Measurements from ENCODE around the gene DDAH1. TPM values are rescaled to one million over a fixed set of nuclear protein-coding genes. Genes with fewer than 3 reads are reported as not detected.
"Not testable (repeated sequence)": the region's sequence is repeated elsewhere in the genome, so short reads cannot be mapped to it uniquely, and the experiment has no call there.

DDAH1 gene
- total RNA-seq, 2 donors from 2014 or later = 11.2 to 31.4 TPM

- ATAC-seq = no peak
- Histone ChIP-seq H3K36me3 (replicated peaks in 1 of 2; ENCODE audit: insufficient read depth in 1 of 2, low read depth in 2 of 2) (no peaks in the 10 kb centered on the region), H3K9me3 (no peaks in the 10 kb centered on the region), H3K4me1 (no peaks in the 10 kb centered on the region), H3K27ac (no peak overlapping the region), H3K27me3 (no peaks in the 10 kb centered on the region), H3K4me3 (no peak overlapping the region)
- DNase-seq = no peak
- intact Hi-C loops (cut with DNase I) = no loop called here
- TF ChIP-seq CTCF (IDR thresholded peaks at IDR 0.05) (no peak), POLR2A (IDR thresholded peaks at IDR 0.05) (no peak)
- WGBS, 2 donors = 72 to 76% methylated on average over 3 of the region's 3 CpGs
These were observed 10.1 kb upstream of the DDAH1 start for GRCh38 chr1:85475055-85475454.

DNA sequence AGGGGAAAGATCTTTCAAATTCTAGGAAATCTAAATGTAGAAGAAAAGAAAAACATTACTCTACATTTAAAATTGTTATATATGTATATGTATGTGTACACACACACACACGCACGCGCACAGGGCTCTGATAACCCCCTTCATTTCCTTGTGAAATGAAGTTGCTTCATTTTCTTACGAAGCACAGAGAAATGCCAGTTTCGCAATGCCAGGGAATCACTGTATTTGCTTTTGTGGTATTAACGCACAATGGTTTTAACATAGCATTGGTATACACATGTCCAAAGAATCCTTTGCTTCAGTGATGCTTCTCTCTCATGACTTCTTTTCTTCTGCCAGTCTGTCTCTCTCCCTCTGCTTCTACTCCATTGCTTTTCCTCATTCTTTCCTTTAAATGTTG, 8.4 kb upstream of the DDAH1 start:
- DNase-seq = no peak
- H3K4me3 ChIP-seq = no peak overlapping the region
- WGBS, 2 donors = 72 to 82% methylated on average over 6 of the region's 6 CpGs
- no peak for ATAC-seq
- H3K4me1 ChIP-seq = no peaks in the 10 kb centered on the region
- intact Hi-C loops (cut with DNase I) = no loop called here
- TF ChIP-seq CTCF (IDR thresholded peaks at IDR 0.05) = no peak
- no peak for TF ChIP-seq POLR2A (IDR thresholded peaks at IDR 0.05)
- H3K27ac ChIP-seq = no peak overlapping the region
- no peaks in the 10 kb centered on the region for H3K36me3 ChIP-seq (replicated peaks in 1 of 2; ENCODE audit: insufficient read depth in 1 of 2, low read depth in 2 of 2)
- no peaks in the 10 kb centered on the region for H3K9me3 ChIP-seq
- H3K27me3 ChIP-seq = no peaks in the 10 kb centered on the region

- Histone ChIP-seq H3K27me3 (no peaks in the 10 kb centered on the region), H3K9me3 (no peaks in the 10 kb centered on the region), H3K4me1 (no peaks in the 10 kb centered on the region), H3K27ac (no peak overlapping the region), H3K36me3 (replicated peaks in 1 of 2; ENCODE audit: insufficient read depth in 1 of 2, low read depth in 2 of 2) (no peaks in the 10 kb centered on the region), H3K4me3 (no peak overlapping the region)
- intact Hi-C loops (cut with DNase I) = no loop called here
- DNase-seq (no peak), ATAC-seq (no peak)
- 44 to 71% methylated on average over 1 of the region's 1 CpG for WGBS, 2 donors
- TF ChIP-seq POLR2A (IDR thresholded peaks at IDR 0.05) = no peak
- no peak for TF ChIP-seq CTCF (IDR thresholded peaks at IDR 0.05)
These were observed 6.6 kb upstream of the DDAH1 start for GRCh38 chr1:85471558-85471957.

DNA sequence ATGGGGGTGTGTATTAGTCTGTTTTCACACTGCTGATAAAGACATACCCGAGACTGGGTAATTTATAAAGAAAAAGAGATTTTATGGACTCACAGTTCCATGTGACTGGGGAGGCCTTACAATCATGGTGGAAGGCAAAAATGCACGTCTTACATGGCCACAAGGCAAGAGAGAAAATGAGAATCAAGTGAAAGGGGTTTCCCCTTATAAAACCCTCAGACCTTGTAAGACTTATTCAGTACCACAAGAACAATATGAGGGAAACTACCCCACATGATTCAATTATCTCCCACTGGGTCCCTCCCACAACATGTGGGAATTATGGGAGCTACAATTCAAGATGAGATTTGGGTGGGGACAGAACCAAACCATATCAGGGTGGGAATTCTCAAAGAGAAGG, 5.2 kb upstream of the DDAH1 start:
- intact Hi-C loops (cut with DNase I) = not testable (repeated sequence)
- 65 to 73% methylated on average over 2 of the region's 2 CpGs for WGBS, 2 donors

DNA sequence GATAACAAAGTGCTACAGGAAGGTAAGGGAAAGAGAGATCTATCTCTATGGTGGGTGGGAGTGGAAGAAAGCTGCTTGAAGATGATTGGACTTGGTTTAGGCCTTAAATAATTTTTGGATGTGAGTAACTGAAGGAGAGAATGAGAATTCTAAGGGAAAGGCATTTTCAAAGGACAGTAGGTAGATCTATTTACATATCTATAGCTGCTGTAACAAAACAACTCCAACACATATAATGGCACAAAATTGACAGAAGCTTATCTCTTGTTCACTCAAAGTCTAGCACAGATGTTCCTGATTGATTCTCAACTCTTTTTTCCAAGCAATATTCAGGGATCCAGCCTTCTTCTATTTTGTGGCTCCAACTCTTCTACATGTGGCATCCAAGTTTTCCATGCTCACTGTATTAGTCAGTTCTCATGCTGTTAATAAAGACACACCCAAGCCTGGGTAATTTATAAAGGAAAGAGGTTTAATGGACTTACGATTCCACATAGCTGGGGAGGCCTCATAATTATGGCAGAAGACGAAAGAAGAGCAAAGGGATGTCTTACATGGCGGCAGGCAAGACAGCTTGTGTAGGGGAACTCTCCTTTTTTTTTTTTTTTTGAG, 3.1 kb upstream of the DDAH1 start:
- WGBS, 2 donors = 92 to 99% methylated on average over 3 of the region's 3 CpGs
- Histone ChIP-seq H3K36me3 (replicated peaks in 1 of 2; ENCODE audit: insufficient read depth in 1 of 2, low read depth in 2 of 2) (no peaks in the 10 kb centered on the region), H3K27ac (no peak overlapping the region), H3K4me3 (no peak overlapping the region), H3K9me3 (no peaks in the 10 kb centered on the region), H3K4me1 (peaks cover 15% of the 10 kb centered on the region), H3K27me3 (no peaks in the 10 kb centered on the region)
- ATAC-seq (no peak), DNase-seq (no peak)
- intact Hi-C loops (cut with DNase I) = no loop called here
- TF ChIP-seq CTCF (IDR thresholded peaks at IDR 0.05) (no peak), POLR2A (IDR thresholded peaks at IDR 0.05) (no peak)

More for the DNA sequence above, 5.2 kb upstream of the DDAH1 start:
- not testable (repeated sequence) for H3K36me3 ChIP-seq (replicated peaks in 1 of 2; ENCODE audit: insufficient read depth in 1 of 2, low read depth in 2 of 2); H3K27me3 ChIP-seq; DNase-seq; H3K4me3 ChIP-seq; H3K9me3 ChIP-seq; H3K27ac ChIP-seq; H3K4me1 ChIP-seq; ATAC-seq

All from body of pancreas (tissue), 4 donors.